ENCODE results near the gene CCL14. TPM values are rescaled to one million over a fixed set of nuclear protein-coding genes. Genes with fewer than 3 reads are reported as not detected.

CCL14 gene
- total RNA-seq, 2 donors from 2014 or later = 6.0 to 9.9 TPM

DNA sequence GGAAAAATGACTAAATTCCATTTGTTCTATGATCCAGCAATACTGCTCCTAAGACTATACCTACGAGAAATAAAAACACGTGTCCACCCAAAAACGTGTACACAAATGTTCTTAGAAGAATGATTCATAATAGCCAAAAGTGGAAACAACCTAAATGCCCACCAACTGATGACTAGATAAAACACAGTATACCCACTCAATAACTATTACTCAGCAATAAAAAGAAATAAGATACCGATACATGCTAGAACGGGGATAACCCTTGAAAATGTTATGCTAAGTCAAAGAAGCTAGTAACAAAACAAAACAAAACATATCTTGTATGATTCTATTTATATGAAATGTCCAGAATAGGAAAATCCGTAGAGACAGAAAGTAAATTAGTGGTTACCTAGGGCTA is 22.9 kb downstream of the CCL14 start:
- TF ChIP-seq, protein P1, sequence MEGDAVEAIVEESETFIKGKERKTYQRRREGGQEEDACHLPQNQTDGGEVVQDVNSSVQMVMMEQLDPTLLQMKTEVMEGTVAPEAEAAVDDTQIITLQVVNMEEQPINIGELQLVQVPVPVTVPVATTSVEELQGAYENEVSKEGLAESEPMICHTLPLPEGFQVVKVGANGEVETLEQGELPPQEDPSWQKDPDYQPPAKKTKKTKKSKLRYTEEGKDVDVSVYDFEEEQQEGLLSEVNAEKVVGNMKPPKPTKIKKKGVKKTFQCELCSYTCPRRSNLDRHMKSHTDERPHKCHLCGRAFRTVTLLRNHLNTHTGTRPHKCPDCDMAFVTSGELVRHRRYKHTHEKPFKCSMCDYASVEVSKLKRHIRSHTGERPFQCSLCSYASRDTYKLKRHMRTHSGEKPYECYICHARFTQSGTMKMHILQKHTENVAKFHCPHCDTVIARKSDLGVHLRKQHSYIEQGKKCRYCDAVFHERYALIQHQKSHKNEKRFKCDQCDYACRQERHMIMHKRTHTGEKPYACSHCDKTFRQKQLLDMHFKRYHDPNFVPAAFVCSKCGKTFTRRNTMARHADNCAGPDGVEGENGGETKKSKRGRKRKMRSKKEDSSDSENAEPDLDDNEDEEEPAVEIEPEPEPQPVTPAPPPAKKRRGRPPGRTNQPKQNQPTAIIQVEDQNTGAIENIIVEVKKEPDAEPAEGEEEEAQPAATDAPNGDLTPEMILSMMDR (IDR thresholded peaks at IDR 0.05) = no peak
- no peak for TF ChIP-seq POLR2A (IDR thresholded peaks at IDR 0.05)
- Histone ChIP-seq H3K9me3 (no peaks in the 10 kb centered on the region), H3K27me3 (peaks cover 0 to 5% of the 10 kb centered on the region in 2 donors), H3K27ac (no peak overlapping the region), H3K36me3 (replicated peaks in 1 of 2; ENCODE audit: insufficient read depth in 1 of 2, low read depth in 2 of 2) (no peaks in the 10 kb centered on the region), H3K4me1 (no peaks in the 10 kb centered on the region), H3K4me3 (no peak overlapping the region)
- ATAC-seq (no peak), DNase-seq (no peak)
- intact Hi-C loops (cut with DNase I) = no loop called here
- WGBS, 2 donors = 61 to 67% methylated on average over 6 of the region's 6 CpGs

DNA sequence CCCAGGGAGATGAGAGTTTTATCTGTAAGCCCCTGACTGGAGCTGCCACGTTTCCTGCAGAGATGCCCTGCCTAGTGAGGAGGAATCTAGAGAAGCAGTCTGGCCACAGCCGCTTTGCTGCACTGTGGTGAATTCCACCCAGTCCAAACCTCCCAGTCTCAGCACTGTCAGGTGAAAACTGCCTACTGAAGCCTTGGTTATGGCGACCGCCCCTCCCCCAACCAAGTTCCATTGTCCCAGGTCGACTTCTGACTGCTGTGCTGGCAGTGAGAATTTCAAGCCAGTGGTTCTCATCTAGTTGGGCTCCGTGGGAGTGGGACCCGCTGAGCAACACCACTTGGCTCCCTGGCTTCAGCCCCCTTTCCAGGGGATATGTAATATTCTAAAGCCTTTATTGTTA is 32.8 kb downstream of the CCL14 start:
- TF ChIP-seq POLR2A (IDR thresholded peaks at IDR 0.05) = no peak
- TF ChIP-seq, protein P1 (IDR thresholded peaks at IDR 0.05) = no peak
- no peak overlapping the region for H3K4me3 ChIP-seq
- no peaks in the 10 kb centered on the region for H3K4me1 ChIP-seq
- H3K27me3 ChIP-seq = no peaks in the 10 kb centered on the region
- intact Hi-C loops (cut with DNase I) = loop anchor here (10.0 kb wide), 1 partner anchor 521 kb away; no protein-coding TSS in a partner anchor
- no peak for ATAC-seq
- no peak overlapping the region for H3K27ac ChIP-seq
- 37 to 42% methylated on average over 6 to 7 of the region's 7 CpGs for WGBS, 2 donors
- no peak for DNase-seq
- H3K36me3 ChIP-seq (replicated peaks in 1 of 2; ENCODE audit: insufficient read depth in 1 of 2, low read depth in 2 of 2) = no peaks in the 10 kb centered on the region
- H3K9me3 ChIP-seq = no peaks in the 10 kb centered on the region

DNA sequence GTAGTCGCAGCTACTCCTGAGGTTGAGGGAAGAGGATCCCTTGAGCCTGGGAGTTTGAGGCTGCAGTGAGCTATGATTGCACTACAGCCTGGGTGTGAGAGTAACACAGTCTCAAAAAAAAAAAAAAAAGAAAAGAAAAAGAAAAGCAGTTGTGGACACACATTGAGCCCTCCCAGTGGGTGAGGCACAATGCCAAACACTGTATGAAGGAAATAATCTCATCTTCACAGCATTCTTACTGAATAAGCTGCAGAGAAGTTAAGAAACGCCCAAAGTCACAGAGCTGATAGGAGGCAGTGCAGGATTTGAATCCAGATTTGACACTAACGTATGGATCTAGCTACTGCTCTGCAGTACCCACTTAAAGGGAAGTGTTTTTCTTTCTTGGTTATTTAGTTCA is 37.1 kb downstream of the CCL14 start:
- no peak overlapping the region for H3K27ac ChIP-seq
- intact Hi-C loops (cut with DNase I) = no loop called here
- no peak for TF ChIP-seq POLR2A (IDR thresholded peaks at IDR 0.05)
- TF ChIP-seq, protein P1 (IDR thresholded peaks at IDR 0.05) = no peak
- no peaks in the 10 kb centered on the region for H3K36me3 ChIP-seq (replicated peaks in 1 of 2; ENCODE audit: insufficient read depth in 1 of 2, low read depth in 2 of 2)
- no peak for DNase-seq
- WGBS, 2 donors = 57 to 67% methylated on average over 3 of the region's 3 CpGs
- no peak for ATAC-seq
- H3K9me3 ChIP-seq = no peaks in the 10 kb centered on the region
- no peak overlapping the region for H3K4me3 ChIP-seq
- peaks cover 6% of the 10 kb centered on the region for H3K4me1 ChIP-seq
- no peaks in the 10 kb centered on the region for H3K27me3 ChIP-seq

DNA sequence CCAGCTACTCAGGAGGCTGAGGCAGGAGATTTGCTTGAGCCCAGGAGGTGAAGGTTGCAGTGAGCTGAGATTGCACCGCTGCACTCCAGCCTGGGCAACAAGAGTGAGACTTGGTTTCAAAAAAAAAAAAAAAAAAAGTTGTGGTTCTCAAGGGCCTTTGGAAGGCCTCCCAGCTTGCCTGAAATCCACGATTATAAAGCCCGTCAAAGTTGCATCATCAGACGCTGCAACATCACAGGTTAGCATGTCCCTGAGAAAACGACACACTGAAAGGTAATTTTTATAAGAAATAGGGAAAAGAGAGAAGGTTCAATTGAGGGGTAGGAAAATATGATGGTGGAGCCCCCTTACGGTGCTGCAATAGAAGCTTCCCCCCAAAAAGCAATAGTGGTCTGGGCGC is 38.4 kb downstream of the CCL14 start:
- WGBS, 2 donors = 75 to 83% methylated on average over 7 of the region's 7 CpGs

DNA sequence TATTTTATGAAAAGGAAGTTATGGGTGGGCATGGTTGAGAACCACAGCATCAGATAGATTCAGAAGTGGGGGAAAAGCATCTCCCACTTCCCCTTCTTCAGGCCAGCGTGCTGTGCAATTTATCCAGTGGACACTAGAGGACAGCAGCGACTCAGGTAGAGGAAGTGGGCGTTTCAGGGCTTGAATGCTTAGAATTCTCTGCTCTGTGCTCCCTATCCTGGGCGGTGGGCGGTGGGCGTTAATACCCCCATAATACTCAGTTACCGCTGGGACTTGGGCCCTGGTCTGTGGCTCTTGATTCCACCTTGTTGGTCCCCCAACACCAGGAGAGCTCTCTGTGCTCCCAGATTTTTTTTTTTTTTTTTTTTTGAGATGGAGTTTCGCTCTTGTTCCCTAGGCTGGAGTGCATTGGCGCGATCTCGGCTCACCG is 39.4 kb downstream of the CCL14 start:
- Histone ChIP-seq H3K27ac (no peak overlapping the region), H3K4me3 (no peak overlapping the region), H3K27me3 (no peaks in the 10 kb centered on the region), H3K4me1 (peaks cover 6% of the 10 kb centered on the region), H3K36me3 (replicated peaks in 1 of 2; ENCODE audit: insufficient read depth in 1 of 2, low read depth in 2 of 2) (no peaks in the 10 kb centered on the region), H3K9me3 (no peaks in the 10 kb centered on the region)
- DNase-seq = peak; percentile 47 to 55 (median 52)
- peak; percentile 42 for ATAC-seq
- no peak for TF ChIP-seq POLR2A (IDR thresholded peaks at IDR 0.05)
- TF ChIP-seq, protein P1 (IDR thresholded peaks at IDR 0.05) = peak; percentile 44 to 84 (median 74)
- intact Hi-C loops (cut with DNase I) = no loop called here
- 9 to 10% methylated on average over 12 of the region's 12 CpGs for WGBS, 2 donors

More for the DNA sequence above, 38.4 kb downstream of the CCL14 start:
- DNase-seq (no peak), ATAC-seq (no peak)
- no peak overlapping the region for H3K4me3 ChIP-seq
- TF ChIP-seq, protein P1 (IDR thresholded peaks at IDR 0.05) = no peak
- TF ChIP-seq POLR2A (IDR thresholded peaks at IDR 0.05) = no peak
- intact Hi-C loops (cut with DNase I) = no loop called here
- no peaks in the 10 kb centered on the region for H3K36me3 ChIP-seq (replicated peaks in 1 of 2; ENCODE audit: insufficient read depth in 1 of 2, low read depth in 2 of 2)
- no peaks in the 10 kb centered on the region for H3K9me3 ChIP-seq
- H3K27me3 ChIP-seq = no peaks in the 10 kb centered on the region
- peaks cover 6% of the 10 kb centered on the region for H3K4me1 ChIP-seq
- H3K27ac ChIP-seq = no peak overlapping the region
